Measurements from ENCODE around the gene LSM12. TPM values are rescaled to one million over a fixed set of nuclear protein-coding genes. Genes with fewer than 3 reads are reported as not detected.
A peak's percentile ranks its signal among the peaks of the same experiment; 100 is the strongest.
"Not testable (repeated sequence)": the region's sequence is repeated elsewhere in the genome, so short reads cannot be mapped to it uniquely, and the experiment has no call there.

The LSM12 gene
- total RNA-seq, 1 donor from 2014 or later = 57.3 TPM

DNA sequence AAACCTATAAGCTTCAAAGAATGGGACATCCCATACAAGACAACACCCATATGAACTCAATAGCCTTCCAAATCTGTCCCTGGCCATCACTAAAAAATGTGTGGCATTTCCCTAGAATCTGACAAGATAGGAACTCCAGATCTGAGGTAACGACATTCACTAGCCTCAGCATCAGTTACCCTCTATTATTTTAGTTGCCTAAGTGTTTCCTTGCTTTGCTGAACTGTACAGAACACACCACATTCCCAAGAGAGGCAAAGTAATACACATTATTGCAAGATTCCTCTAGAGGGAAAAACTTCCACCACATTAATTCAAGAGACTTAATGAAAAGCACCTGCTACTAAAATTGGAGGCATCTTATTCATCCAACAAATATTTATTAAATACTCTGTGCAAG is 5.0 kb downstream of the LSM12 start:
- no peak overlapping the region for H3K27ac Mint-ChIP-seq
- TF ChIP-seq, protein P1, sequence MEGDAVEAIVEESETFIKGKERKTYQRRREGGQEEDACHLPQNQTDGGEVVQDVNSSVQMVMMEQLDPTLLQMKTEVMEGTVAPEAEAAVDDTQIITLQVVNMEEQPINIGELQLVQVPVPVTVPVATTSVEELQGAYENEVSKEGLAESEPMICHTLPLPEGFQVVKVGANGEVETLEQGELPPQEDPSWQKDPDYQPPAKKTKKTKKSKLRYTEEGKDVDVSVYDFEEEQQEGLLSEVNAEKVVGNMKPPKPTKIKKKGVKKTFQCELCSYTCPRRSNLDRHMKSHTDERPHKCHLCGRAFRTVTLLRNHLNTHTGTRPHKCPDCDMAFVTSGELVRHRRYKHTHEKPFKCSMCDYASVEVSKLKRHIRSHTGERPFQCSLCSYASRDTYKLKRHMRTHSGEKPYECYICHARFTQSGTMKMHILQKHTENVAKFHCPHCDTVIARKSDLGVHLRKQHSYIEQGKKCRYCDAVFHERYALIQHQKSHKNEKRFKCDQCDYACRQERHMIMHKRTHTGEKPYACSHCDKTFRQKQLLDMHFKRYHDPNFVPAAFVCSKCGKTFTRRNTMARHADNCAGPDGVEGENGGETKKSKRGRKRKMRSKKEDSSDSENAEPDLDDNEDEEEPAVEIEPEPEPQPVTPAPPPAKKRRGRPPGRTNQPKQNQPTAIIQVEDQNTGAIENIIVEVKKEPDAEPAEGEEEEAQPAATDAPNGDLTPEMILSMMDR (IDR thresholded peaks at IDR 0.05) = no peak
- H3K36me3 Mint-ChIP-seq (ENCODE audit: low read depth) = peaks cover 62% of the 10 kb centered on the region
- no peaks in the 10 kb centered on the region for H3K9me3 Mint-ChIP-seq
- no peak for ATAC-seq (ENCODE audit: low read depth)
- intact Hi-C loops (cut with micrococcal nuclease) = no loop called here
- ChIA-PET POLR2A (interaction anchor here (0.6 kb wide), 1 partner anchor 9 kb away, joined by 6 read pairs; no protein-coding TSS in a partner anchor), CTCF (no interaction called here)
- H3K27me3 Mint-ChIP-seq = no peaks in the 10 kb centered on the region
- H3K4me1 Mint-ChIP-seq = peaks cover 16% of the 10 kb centered on the region
- no peak for DNase-seq
- no peak overlapping the region for H3K4me3 Mint-ChIP-seq

DNA sequence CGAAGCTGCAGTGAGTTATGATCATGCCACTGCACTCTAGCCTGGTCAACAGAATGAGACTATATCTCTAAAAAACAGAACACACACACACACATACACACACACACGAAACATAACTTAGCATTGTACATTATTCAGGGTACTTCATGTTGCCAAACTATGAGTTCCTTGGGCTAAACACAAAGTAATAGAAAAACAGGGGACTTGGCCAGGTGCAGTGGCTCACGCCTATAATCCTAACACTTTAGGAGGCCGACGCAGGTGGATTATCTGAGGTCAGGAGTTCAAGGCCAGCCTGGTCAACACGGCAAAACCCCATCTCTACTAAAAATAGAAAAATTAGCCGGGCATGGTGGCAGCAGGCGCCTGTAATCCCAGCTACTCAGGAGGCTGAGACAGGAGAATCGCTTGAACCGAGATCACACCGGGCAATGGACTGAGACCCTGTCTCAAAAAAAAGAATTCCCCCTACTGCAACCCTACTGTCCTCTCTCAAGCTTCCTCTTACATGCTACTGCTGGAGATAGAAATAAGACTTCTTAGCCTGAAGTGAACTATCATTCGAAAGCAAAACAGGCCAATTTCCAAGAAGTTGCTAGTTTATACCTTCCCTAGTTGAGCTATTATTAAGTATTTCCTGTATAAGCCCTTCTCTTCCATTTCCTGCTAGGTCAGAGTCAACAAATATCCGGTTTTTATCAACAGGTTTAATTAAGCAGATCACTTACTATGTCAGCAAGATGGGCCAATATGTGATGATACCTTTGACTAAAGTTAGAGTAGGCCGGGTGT is 7.2 kb downstream of the LSM12 start:
- Mint-ChIP-seq H3K27me3 (no peaks in the 10 kb centered on the region), H3K36me3 (ENCODE audit: low read depth) (peaks cover 64% of the 10 kb centered on the region), H3K4me1 (peaks cover 10% of the 10 kb centered on the region), H3K9me3 (no peaks in the 10 kb centered on the region), H3K4me3 (no peak overlapping the region), H3K27ac (no peak overlapping the region)
- intact Hi-C loops (cut with micrococcal nuclease) = no loop called here
- DNase-seq (no peak), ATAC-seq (ENCODE audit: low read depth) (no peak)
- CTCF ChIA-PET = no interaction called here
- TF ChIP-seq, protein P1 (IDR thresholded peaks at IDR 0.05) = no peak
- POLR2A ChIA-PET = no interaction called here

DNA sequence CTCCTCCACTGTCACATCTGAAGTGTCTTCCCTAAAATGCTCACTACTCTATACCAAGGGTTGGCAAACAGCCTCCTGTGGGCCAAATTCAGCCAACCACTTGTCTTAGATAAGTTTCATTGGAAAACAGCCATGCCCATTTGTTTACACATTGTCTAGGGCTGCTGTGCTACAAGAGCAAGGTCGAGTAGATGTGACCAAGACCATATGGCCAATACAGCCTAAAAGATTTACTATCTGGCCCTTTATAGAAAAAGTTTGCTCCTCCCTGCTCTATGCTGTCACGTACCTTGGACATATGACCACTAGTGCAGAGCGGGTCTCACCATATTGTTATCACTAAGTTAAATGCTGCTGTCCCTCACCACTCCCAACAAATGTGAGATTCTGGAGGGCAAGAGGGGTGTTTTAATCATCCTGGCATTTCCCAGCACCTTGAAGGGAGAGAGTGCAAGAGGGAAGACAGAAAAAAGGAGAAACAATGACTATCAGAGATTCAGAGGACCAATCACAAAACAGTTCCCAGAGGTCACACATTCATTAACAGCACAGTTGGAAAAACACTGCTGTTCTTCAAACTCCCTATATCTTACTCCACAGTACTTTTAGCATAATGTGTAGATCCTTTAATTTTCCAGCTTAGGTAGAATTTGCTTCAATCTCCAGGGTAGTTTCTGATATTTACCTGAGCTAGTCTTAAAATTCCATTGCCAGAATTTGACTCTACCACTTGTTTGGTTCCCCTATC is 13.2 kb downstream of the LSM12 start:
- POLR2A ChIA-PET = no interaction called here
- peaks cover 63% of the 10 kb centered on the region for H3K36me3 Mint-ChIP-seq (ENCODE audit: low read depth)
- no peaks in the 10 kb centered on the region for H3K27me3 Mint-ChIP-seq
- H3K4me3 Mint-ChIP-seq = no peak overlapping the region
- peaks cover 3% of the 10 kb centered on the region for H3K4me1 Mint-ChIP-seq
- H3K27ac Mint-ChIP-seq = no peak overlapping the region
- TF ChIP-seq, protein P1 (IDR thresholded peaks at IDR 0.05) = no peak
- CTCF ChIA-PET = no interaction called here
- DNase-seq (no peak), ATAC-seq (ENCODE audit: low read depth) (no peak)
- no peaks in the 10 kb centered on the region for H3K9me3 Mint-ChIP-seq
- intact Hi-C loops (cut with micrococcal nuclease) = no loop called here

DNA sequence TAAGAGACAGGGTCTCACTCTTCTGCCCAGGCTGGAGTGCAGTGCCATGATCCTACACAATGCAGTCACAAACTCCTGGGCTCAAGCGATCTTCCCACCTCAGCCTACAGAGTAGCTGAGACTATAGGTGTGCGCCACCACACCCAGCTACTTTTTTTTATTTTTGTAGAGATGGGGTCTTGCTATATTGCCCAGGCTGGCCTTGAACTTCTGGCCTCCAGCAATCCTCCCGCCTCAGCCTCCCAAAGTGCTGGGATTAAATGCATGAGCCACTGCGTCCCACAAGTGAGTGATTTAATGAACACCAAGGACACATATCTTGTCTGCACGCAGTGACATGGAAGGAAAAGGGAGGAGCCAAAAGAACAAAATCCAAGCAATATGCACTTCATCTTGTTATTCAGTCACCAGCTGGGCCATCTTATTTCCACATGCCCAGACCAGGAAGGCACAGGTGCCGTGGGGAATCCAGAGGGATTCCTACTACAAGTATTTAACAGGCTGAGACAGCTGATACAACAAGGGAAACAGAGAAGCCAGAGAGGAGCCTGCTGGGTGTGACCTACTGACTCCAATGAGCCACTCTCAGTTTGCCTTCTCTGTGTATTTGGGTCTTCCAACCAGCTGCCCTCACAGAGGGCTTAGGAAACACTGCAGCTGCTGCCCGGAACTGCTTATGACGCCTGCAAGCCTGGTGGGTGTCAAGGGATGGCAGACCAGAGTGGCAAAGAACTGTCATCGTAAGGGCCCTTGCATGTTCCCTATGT is 17.0 kb downstream of the LSM12 start:
- Mint-ChIP-seq H3K9me3 (peaks cover 2% of the 10 kb centered on the region), H3K27ac (no peak overlapping the region), H3K27me3 (no peaks in the 10 kb centered on the region), H3K36me3 (ENCODE audit: low read depth) (peaks cover 62% of the 10 kb centered on the region), H3K4me3 (no peak overlapping the region), H3K4me1 (peaks cover 3% of the 10 kb centered on the region)
- no peak for DNase-seq
- CTCF ChIA-PET = no interaction called here
- intact Hi-C loops (cut with micrococcal nuclease) = no loop called here
- POLR2A ChIA-PET = no interaction called here
- TF ChIP-seq, protein P1 (IDR thresholded peaks at IDR 0.05) = no peak
- no peak for ATAC-seq (ENCODE audit: low read depth)

DNA sequence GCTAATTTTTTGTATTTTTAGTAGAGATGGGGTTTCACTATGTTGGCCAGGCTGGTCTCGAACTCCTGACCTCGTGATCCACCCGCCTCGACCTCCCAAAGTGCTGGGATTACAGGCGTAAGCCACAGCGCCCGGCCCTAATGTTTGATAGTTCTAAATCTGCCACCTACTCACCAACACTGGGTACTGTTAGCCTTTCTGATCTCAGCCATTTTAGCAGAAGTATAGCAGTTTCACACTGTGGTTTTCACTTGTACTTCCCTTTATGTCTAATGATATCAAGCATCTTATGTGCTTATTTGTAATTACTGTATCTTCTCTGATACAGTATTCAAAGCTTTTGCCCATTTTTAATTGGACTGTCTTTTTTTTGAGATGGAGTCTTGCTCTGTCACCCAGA is 19.6 kb downstream of the LSM12 start:
- H3K36me3 Mint-ChIP-seq (ENCODE audit: low read depth) = peaks cover 51% of the 10 kb centered on the region
- intact Hi-C loops (cut with micrococcal nuclease); H3K9me3 Mint-ChIP-seq; H3K27me3 Mint-ChIP-seq; CTCF ChIA-PET; POLR2A ChIA-PET; H3K27ac Mint-ChIP-seq; H3K4me3 Mint-ChIP-seq; DNase-seq; H3K4me1 Mint-ChIP-seq: not testable (repeated sequence)
- peak; percentile 25 for ATAC-seq (ENCODE audit: low read depth)
